Mucosa of gallbladder (tissue), 1 donor: ENCODE data around the gene PHTF2. TPM values are rescaled to one million over a fixed set of nuclear protein-coding genes. Genes with fewer than 3 reads are reported as not detected.
"Not testable (repeated sequence)": the region's sequence is repeated elsewhere in the genome, so short reads cannot be mapped to it uniquely, and the experiment has no call there.

Experiments used
- DNase-seq: peaks from one replicate; pipeline ENCODE4 v3.0.0-alpha.2; 2020; ENCODE audit warnings: low spot score
- total RNA-seq: library from RNA; stranded (reverse); gene quantifications from one replicate; pipeline ENCODE4 v1.2.1, GENCODE V29; 2021
- donor health status: DM: no; HTN: no; CAD: no.

PHTF2 gene
- total RNA-seq, 1 donor from 2014 or later: 11.3 TPM

GRCh38 chr7:77989981-77990566 is 191.5 kb downstream of the PHTF2 start:
- DNase-seq: peak; percentile 29

GRCh38 chr7:77991656-77992055 is 193.1 kb downstream of the PHTF2 start:
- DNase-seq: no peak

GRCh38 chr7:77993838-77994237 is 195.3 kb downstream of the PHTF2 start:
- no peak for DNase-seq

GRCh38 chr7:77995717-77996116 is 197.1 kb downstream of the PHTF2 start:
- no peak for DNase-seq

GRCh38 chr7:77999168-77999567 is 200.6 kb downstream of the PHTF2 start:
- not testable (repeated sequence) for DNase-seq

GRCh38 chr7:78002021-78002420 is 203.4 kb downstream of the PHTF2 start:
- no peak for DNase-seq

- DNase-seq: no peak
Measured at GRCh38 chr7:78002715-78003114, 204.1 kb downstream of the PHTF2 start.

- DNase-seq: no peak
Measured at GRCh38 chr7:78006063-78006755, 207.6 kb downstream of the PHTF2 start.

Other genes starting within 250 kb of the PHTF2 start
- 18.3 TPM for gene RSBN1L, start 102.3 kb upstream of the PHTF2 start, total RNA-seq
- gene TMEM60, start 339 bp upstream of the PHTF2 start, total RNA-seq: 12.2 TPM